Measurements from ENCODE around the gene NTM.

- TF ChIP-seq POLR2A (IDR thresholded peaks at IDR 0.05), result no peak
- TF ChIP-seq, protein P1, sequence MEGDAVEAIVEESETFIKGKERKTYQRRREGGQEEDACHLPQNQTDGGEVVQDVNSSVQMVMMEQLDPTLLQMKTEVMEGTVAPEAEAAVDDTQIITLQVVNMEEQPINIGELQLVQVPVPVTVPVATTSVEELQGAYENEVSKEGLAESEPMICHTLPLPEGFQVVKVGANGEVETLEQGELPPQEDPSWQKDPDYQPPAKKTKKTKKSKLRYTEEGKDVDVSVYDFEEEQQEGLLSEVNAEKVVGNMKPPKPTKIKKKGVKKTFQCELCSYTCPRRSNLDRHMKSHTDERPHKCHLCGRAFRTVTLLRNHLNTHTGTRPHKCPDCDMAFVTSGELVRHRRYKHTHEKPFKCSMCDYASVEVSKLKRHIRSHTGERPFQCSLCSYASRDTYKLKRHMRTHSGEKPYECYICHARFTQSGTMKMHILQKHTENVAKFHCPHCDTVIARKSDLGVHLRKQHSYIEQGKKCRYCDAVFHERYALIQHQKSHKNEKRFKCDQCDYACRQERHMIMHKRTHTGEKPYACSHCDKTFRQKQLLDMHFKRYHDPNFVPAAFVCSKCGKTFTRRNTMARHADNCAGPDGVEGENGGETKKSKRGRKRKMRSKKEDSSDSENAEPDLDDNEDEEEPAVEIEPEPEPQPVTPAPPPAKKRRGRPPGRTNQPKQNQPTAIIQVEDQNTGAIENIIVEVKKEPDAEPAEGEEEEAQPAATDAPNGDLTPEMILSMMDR (IDR thresholded peaks at IDR 0.05), result no peak
Measured at GRCh38 chr11:131681920-131682319, 311.5 kb downstream of the NTM start.

Data from esophagus squamous epithelium (tissue), 4 donors.